Measurements from ENCODE around the gene PHLDA2.

The PHLDA2 gene

GRCh38 chr11:2881076-2881980 lies 47.9 kb downstream of the PHLDA2 start:
- ChIA-PET CTCF (interaction anchor here (0.7 kb wide), 1 partner anchor 348 kb away, joined by 3 read pairs; no protein-coding TSS in a partner anchor), POLR2A (no interaction called here)
- DNase-seq (ENCODE audit: extremely low spot score): no peak
- no peak for TF ChIP-seq FOXK2 (IDR thresholded peaks at IDR 0.05)
- no peak for TF ChIP-seq FOXA1 (IDR thresholded peaks at IDR 0.05)
- TF ChIP-seq SP1 (IDR thresholded peaks at IDR 0.05): no peak
- TF ChIP-seq SUZ12 (IDR thresholded peaks at IDR 0.05): no peak
- no peak for TF ChIP-seq PKNOX1 (IDR thresholded peaks at IDR 0.05)
- no peak for TF ChIP-seq LEF1 (IDR thresholded peaks at IDR 0.05; ENCODE audit: borderline replicate concordance)
- no peak for TF ChIP-seq FOXM1 (IDR thresholded peaks at IDR 0.05; ENCODE audit: borderline replicate concordance)
- TF ChIP-seq ELF4 (IDR thresholded peaks at IDR 0.05): no peak
- TF ChIP-seq ARNT (IDR thresholded peaks at IDR 0.05): no peak
- TF ChIP-seq ZNF384 (IDR thresholded peaks at IDR 0.05): no peak
- no peak for TF ChIP-seq BHLHE40 (IDR thresholded peaks at IDR 0.05; ENCODE audit: borderline replicate concordance)
- TF ChIP-seq L3MBTL2 (conservative IDR thresholded peaks at IDR 0.05): no peak
- no peak for TF ChIP-seq TARDBP (IDR thresholded peaks at IDR 0.05)
- no peak for TF ChIP-seq CTBP1 (IDR thresholded peaks at IDR 0.05; ENCODE audit: borderline replicate concordance)
- no peak for TF ChIP-seq HDGF (IDR thresholded peaks at IDR 0.05; ENCODE audit: borderline replicate concordance)
- no peak for TF ChIP-seq NFRKB (IDR thresholded peaks at IDR 0.05)

GRCh38 chr11:2880646-2881045 lies 48.6 kb downstream of the PHLDA2 start:
- no peak for DNase-seq (ENCODE audit: extremely low spot score)
- CTCF ChIA-PET: no interaction called here
- POLR2A ChIA-PET: no interaction called here
- no peak for TF ChIP-seq HDGF (IDR thresholded peaks at IDR 0.05; ENCODE audit: borderline replicate concordance)
- TF ChIP-seq NFRKB (IDR thresholded peaks at IDR 0.05): no peak
- TF ChIP-seq ZNF384 (IDR thresholded peaks at IDR 0.05): no peak
- TF ChIP-seq FOXM1 (IDR thresholded peaks at IDR 0.05; ENCODE audit: borderline replicate concordance): no peak
- TF ChIP-seq BHLHE40 (IDR thresholded peaks at IDR 0.05; ENCODE audit: borderline replicate concordance): no peak
- TF ChIP-seq SP1 (IDR thresholded peaks at IDR 0.05): no peak
- no peak for TF ChIP-seq CTBP1 (IDR thresholded peaks at IDR 0.05; ENCODE audit: borderline replicate concordance)
- no peak for TF ChIP-seq SUZ12 (IDR thresholded peaks at IDR 0.05)

- no peak for DNase-seq (ENCODE audit: extremely low spot score)
- TF ChIP-seq SUZ12 (IDR thresholded peaks at IDR 0.05): no peak
- no peak for TF ChIP-seq ARNT (IDR thresholded peaks at IDR 0.05)
- no peak for TF ChIP-seq HDGF (IDR thresholded peaks at IDR 0.05; ENCODE audit: borderline replicate concordance)
- no peak for TF ChIP-seq BHLHE40 (IDR thresholded peaks at IDR 0.05; ENCODE audit: borderline replicate concordance)
- no peak for TF ChIP-seq FOXK2 (IDR thresholded peaks at IDR 0.05)
- no peak for TF ChIP-seq PKNOX1 (IDR thresholded peaks at IDR 0.05)
- TF ChIP-seq FOXA1 (IDR thresholded peaks at IDR 0.05): no peak
- no peak for TF ChIP-seq TARDBP (IDR thresholded peaks at IDR 0.05)
- TF ChIP-seq ZNF384 (IDR thresholded peaks at IDR 0.05): no peak
- ChIA-PET CTCF (no interaction called here), POLR2A (no interaction called here)
Measured at GRCh38 chr11:2878782-2879181, 50.4 kb downstream of the PHLDA2 start.

Measured in HEK293T (cell line).